H1 (cell line): ENCODE data around the gene BCKDHB. TPM values are rescaled to one million over a fixed set of nuclear protein-coding genes. Genes with fewer than 3 reads are reported as not detected.

ENCODE experiments used
- CTCF ChIA-PET: fragments of 300-600 bp; sonication (Branson Sonifier 250); formaldehyde crosslinking; loops from one replicate; lab custom pipeline; 2021; ENCODE audit not compliant: partially characterized antibody; lab: Charles Lee
- POLR2A ChIA-PET: fragments of 300-600 bp; sonication (Branson Sonifier 250); formaldehyde crosslinking; loops from one replicate; lab custom pipeline; 2021; ENCODE audit warnings: inconsistent platforms; ENCODE audit not compliant: partially characterized antibody; lab: Charles Lee
- DNase-seq, 2 experiments: peaks; one replicate each; pipeline versions ENCODE4 v3.0.0 to v3.0.0-alpha.2; 2010 to 2022; ENCODE audit warnings: low spot score in 2 of 2, low read depth in 1 of 2, mixed read lengths in 1 of 2
- FAIRE-seq: peaks from 2 replicates; lab custom pipeline; 2011; peaks lifted over from hg19 to GRCh38; lab: Jason Lieb, UNC
- H2AFZ ChIP-seq: 2 replicates; pipeline ENCODE4 v1.8.1; 2012; ENCODE audit warnings: low read length, inconsistent platforms
- H2AK5ac ChIP-seq: 2 replicates; pipeline ENCODE4 v1.6.1; 2013; ENCODE audit warnings: low read depth, low read length
- H2BK120ac ChIP-seq: replicated peaks from 2 replicates; pipeline ENCODE3; 2013; ENCODE audit warnings: low read depth, low read length, inconsistent platforms
- H2BK12ac ChIP-seq: 2 replicates; pipeline ENCODE4 v1.6.1; 2013; ENCODE audit warnings: low read depth, low read length
- H2BK15ac ChIP-seq: 2 replicates; pipeline ENCODE4 v1.6.1; 2013; ENCODE audit warnings: low read length
- H2BK20ac ChIP-seq: 2 replicates; pipeline ENCODE4 v1.6.1; 2013; ENCODE audit warnings: low read length
- H2BK5ac ChIP-seq: 2 replicates; pipeline ENCODE4 v1.6.1; 2013; ENCODE audit warnings: low read depth, low read length
- H3K14ac ChIP-seq: 2 replicates; pipeline ENCODE4 v1.6.1; 2013; ENCODE audit warnings: inconsistent platforms; ENCODE audit not compliant: insufficient read length
- H3K18ac ChIP-seq: 2 replicates; pipeline ENCODE4 v1.6.1; 2013; ENCODE audit warnings: low read length; ENCODE audit errors: extremely low read depth
- H3K23ac ChIP-seq: 2 replicates; pipeline ENCODE4 v1.6.1; 2013; ENCODE audit warnings: inconsistent platforms; ENCODE audit not compliant: insufficient read length
- H3K23me2 ChIP-seq: 2 replicates; pipeline ENCODE4 v1.6.1; 2013; ENCODE audit warnings: low read depth, low read length
- H3K27ac ChIP-seq: 2 replicates; pipeline ENCODE4 v1.6.1; 2011; ENCODE audit warnings: low read depth, low read length, inconsistent platforms
- H3K27me3 ChIP-seq, 4 experiments: replicated peaks in 1 of 4; 1 replicate in 1 of 4; 2 replicates in 3 of 4; pipeline versions ENCODE4 v1.6.1 to v1.8.1; 2011 to 2013; ENCODE audit warnings: low read length in 3 of 4, mild to moderate bottlenecking in 3 of 4, inconsistent platforms in 2 of 4, mixed read lengths in 2 of 4, moderate library complexity in 1 of 4; ENCODE audit not compliant: control insufficient read depth in 3 of 4, insufficient read depth in 3 of 4; ENCODE audit errors: extremely low read depth in 1 of 4
- H3K36me3 ChIP-seq, 4 experiments: 2 replicates each; pipeline versions ENCODE4 v1.6.1 to v1.8.1; 2011 to 2013; ENCODE audit warnings: mild to moderate bottlenecking in 4 of 4, low read length in 3 of 4, moderate library complexity in 2 of 4, control low read depth in 1 of 4, inconsistent platforms in 1 of 4; ENCODE audit not compliant: insufficient read depth in 4 of 4, control insufficient read depth in 2 of 4
- H3K4ac ChIP-seq: replicated peaks from 2 replicates; pipeline ENCODE3; 2013; ENCODE audit warnings: low read length, low read depth, mixed read lengths, inconsistent platforms; ENCODE audit not compliant: insufficient read length
- H3K4me1 ChIP-seq, 4 experiments: replicated peaks in 1 of 4; 1 replicate in 1 of 4; 2 replicates in 3 of 4; pipeline versions ENCODE4 v1.6.1 to v1.8.1; 2011 to 2013; ENCODE audit warnings: low read length in 3 of 4, inconsistent platforms in 2 of 4, mixed read lengths in 1 of 4; ENCODE audit not compliant: insufficient read depth in 4 of 4, control insufficient read depth in 3 of 4
- H3K4me2 ChIP-seq, 2 experiments: 2 replicates each; pipeline versions ENCODE4 v1.6.1 to v1.8.1; 2011 to 2013; ENCODE audit warnings: low read depth in 2 of 2, low read length in 2 of 2, control low read depth in 1 of 2, inconsistent platforms in 1 of 2, mild to moderate bottlenecking in 1 of 2; ENCODE audit not compliant: insufficient read depth in 1 of 2
- H3K4me3 ChIP-seq, 4 experiments: fragments of 200-600, 300-600 bp in 1 of 4; sonication (generic), shearing (Covaris generic), sonication (Bioruptor Twin) in 1 of 4; 2 replicates each; pipeline versions ENCODE4 v1.5.1 to v1.8.1; 2011 to 2016; ENCODE audit warnings: low read length in 4 of 4, low read depth in 3 of 4, control low read depth in 2 of 4, inconsistent platforms in 2 of 4, mild to moderate bottlenecking in 2 of 4, mixed read lengths in 1 of 4, moderate library complexity in 1 of 4; ENCODE audit not compliant: insufficient read depth in 2 of 4; ENCODE audit errors: extremely low read depth in 1 of 4
- H3K56ac ChIP-seq: replicated peaks from 2 replicates; pipeline ENCODE3; 2013; ENCODE audit warnings: low read depth, mild to moderate bottlenecking, mixed read lengths, low read length, inconsistent platforms; ENCODE audit not compliant: insufficient read length
- H3K79me1 ChIP-seq: 2 replicates; pipeline ENCODE4 v1.6.1; 2013; ENCODE audit warnings: low read depth, low read length, control low read depth
- H3K79me2 ChIP-seq, 2 experiments: 2 replicates each; pipeline versions ENCODE4 v1.6.1 to v1.8.1; 2012 to 2013; ENCODE audit warnings: low read length in 2 of 2, mild to moderate bottlenecking in 2 of 2, inconsistent platforms in 1 of 2; ENCODE audit not compliant: insufficient read depth in 2 of 2, control insufficient read depth in 1 of 2
- H3K9ac ChIP-seq, 4 experiments: replicated peaks in 1 of 4; 1 replicate in 1 of 4; 2 replicates in 3 of 4; pipeline versions ENCODE4 v1.6.1 to v1.8.1; 2011 to 2013; ENCODE audit warnings: low read depth in 3 of 4, low read length in 3 of 4, control low read depth in 2 of 4, mild to moderate bottlenecking in 2 of 4, moderate library complexity in 2 of 4, inconsistent platforms in 1 of 4; ENCODE audit errors: extremely low read depth in 1 of 4
- H3K9me3 ChIP-seq, 2 experiments: 2 replicates each; pipeline versions ENCODE4 v1.6.1 to v1.8.1; 2012 to 2013; ENCODE audit warnings: mild to moderate bottlenecking in 2 of 2, moderate library complexity in 2 of 2, control low read depth in 1 of 2, inconsistent platforms in 1 of 2, low read depth in 1 of 2, low read length in 1 of 2, mixed read lengths in 1 of 2; ENCODE audit not compliant: insufficient read depth in 2 of 2
- H4K20me1 ChIP-seq, 2 experiments: replicated peaks in 1 of 2; 2 replicates each; pipeline versions ENCODE3 to v1.8.1; 2011 to 2013; ENCODE audit warnings: inconsistent platforms in 2 of 2, low read length in 2 of 2, mild to moderate bottlenecking in 1 of 2; ENCODE audit not compliant: insufficient read depth in 2 of 2, control insufficient read depth in 1 of 2
- H4K5ac ChIP-seq: 2 replicates; pipeline ENCODE4 v1.6.1; 2013; ENCODE audit warnings: low read length, low read depth, mixed read lengths, inconsistent platforms; ENCODE audit not compliant: insufficient read length
- H4K8ac ChIP-seq: 2 replicates; pipeline ENCODE4 v1.8.0; 2013; ENCODE audit warnings: mild to moderate bottlenecking, moderate library complexity, low read length, inconsistent platforms; ENCODE audit not compliant: insufficient read depth; ENCODE audit errors: extremely low read depth
- H4K91ac ChIP-seq: replicated peaks from 2 replicates; pipeline ENCODE3; 2013; ENCODE audit warnings: low read length, mixed read lengths, inconsistent platforms; ENCODE audit not compliant: insufficient read length
- BCL11A ChIP-seq, 2 experiments: IDR thresholded peaks; one replicate each; pipeline ENCODE4 v1.6.1; 2011; ENCODE audit warnings: low read depth in 2 of 2, low read length in 2 of 2, mild to moderate bottlenecking in 2 of 2
- GTF2F1 ChIP-seq: IDR thresholded peaks from 2 replicates; pipeline ENCODE4 v1.6.1; 2012; ENCODE audit warnings: low read depth, low read length, improper control_type of control experiment, borderline replicate concordance
- PHF8 ChIP-seq: fragments of 200-600 bp; sonication (generic); conservative IDR thresholded peaks from 2 replicates; pipeline ENCODE4 v1.7.1; 2012; ENCODE audit warnings: low read depth, mild to moderate bottlenecking, inconsistent platforms, low read length, moderate library complexity
- SRF ChIP-seq: IDR thresholded peaks from 2 replicates; pipeline ENCODE4 v1.6.1; 2011; ENCODE audit warnings: mild to moderate bottlenecking, low read depth, low read length, moderate library complexity
- TAF7 ChIP-seq: optimal IDR thresholded peaks from 2 replicates; pipeline ENCODE3; 2011; ENCODE audit warnings: low read depth, mild to moderate bottlenecking, inconsistent platforms, low read length, moderate library complexity, borderline replicate concordance
- ZNF274 ChIP-seq: IDR thresholded peaks from 2 replicates; pipeline ENCODE4 v1.7.0; 2012; ENCODE audit warnings: low read length, borderline replicate concordance; ENCODE audit errors: extremely low read depth
- WGBS, 2 experiments: shearing (Covaris generic) in 1 of 2; methylation state at CpG; one replicate each; pipeline versions ENCODE4 v1.1.6 to v1.1.7; 2013 to 2015; ENCODE audit warnings: low lambda C conversion rate in 2 of 2, mixed read lengths in 2 of 2, inconsistent platforms in 1 of 2, low coverage in 1 of 2, missing lambda C conversion rate in 1 of 2; ENCODE audit not compliant: insufficient replicate concordance in 2 of 2, insufficient coverage in 1 of 2, insufficient read length in 1 of 2; ENCODE audit errors: extremely low coverage in 1 of 2, missing lambda C conversion rate in 1 of 2; 5-methylcytosine and 5-hydroxymethylcytosine counted together
- polyA plus RNA-seq, 7 experiments: library from polyadenylated mRNA; depleted of rRNA in 3 of 7; stranded (reverse) in 5 of 7; unstranded in 2 of 7; fragments of >200 nt in 5 of 7; fragments of 200-250 nt in 2 of 7; gene quantifications; 1 replicate in 5 of 7; 2 replicates in 1 of 7; 4 replicates in 1 of 7; pipeline versions ENCODE4 v1.2.1 to v1.2.3, GENCODE V29; 2011 to 2013; ENCODE audit warnings: missing spikeins in 2 of 7, mixed read lengths in 2 of 7
- total RNA-seq: library from RNA; stranded (reverse); fragmentation: NEBNext Ultra II Directional; extraction: Animal tissue kit (Norgen Biotek cat#: 25700); gene quantifications from 2 replicates; pipeline ENCODE4 v1.2.1, GENCODE V29; 2021

BCKDHB gene
- total and polyA plus RNA-seq, 2 of the 8 experiments (the other 6 are each of a cell fraction or from before 2014, with no cell fraction given): 22.1 to 30.8 TPM

- ChIA-PET POLR2A (interaction anchor here (0.6 kb wide), 1 partner anchor 737 kb away, joined by 3 read pairs; no protein-coding TSS in a partner anchor), CTCF (no interaction called here)
- Histone ChIP-seq H2AFZ (no peak overlapping the region), H2BK120ac (no peak overlapping the region), H3K4me2 (no peak overlapping the region), H3K56ac (no peak overlapping the region), H3K27me3 (no peaks in the 10 kb centered on the region), H3K23ac (no peak overlapping the region), H2BK20ac (no peak overlapping the region), H2BK5ac (no peak overlapping the region), H4K20me1 (no peaks in the 10 kb centered on the region), H3K36me3 (no peaks in the 10 kb centered on the region), H2BK12ac (no peak overlapping the region), H3K79me1 (no peaks in the 10 kb centered on the region), H3K9ac (no peak overlapping the region), H3K27ac (no peak overlapping the region), H3K14ac (no peak overlapping the region), H2AK5ac (no peak overlapping the region), H4K91ac (no peak overlapping the region), H3K9me3 (no peaks in the 10 kb centered on the region), H3K4ac (no peak overlapping the region), H4K8ac (no peak overlapping the region), H3K23me2 (no peaks in the 10 kb centered on the region), H3K4me1 (peaks cover 7 to 39% (median 15%) of the 10 kb centered on the region in 4 experiments), H2BK15ac (no peak overlapping the region), H4K5ac (no peak overlapping the region), H3K79me2 (no peaks in the 10 kb centered on the region), H3K4me3 (no peak overlapping the region), H3K18ac (no peak overlapping the region)
- DNase-seq: no peak
- no peak for FAIRE-seq
- 82% methylated on average over 1 of the region's 1 CpG; no CpG with 5 or more reads in 1 of the 2 experiments for WGBS, 2 experiments
- TF ChIP-seq TAF7 (no peak), PHF8 (no peak), GTF2F1 (no peak), ZNF274 (no peak), SRF (no peak), BCL11A (IDR thresholded peaks at IDR 0.05; ENCODE audit: low read depth in 2 of 2, low read length in 2 of 2) (no peak)
Measured at GRCh38 chr6:80328652-80329051, 222.2 kb downstream of the BCKDHB start.
